Activated CD4-positive, alpha-beta T cell treated with anti-CD3 and anti-CD28 coated beads, Interleukin-2, amount 10 ng/mL, durations not matched to agents 7 days and 5 days (primary cell): Measurements from ENCODE around the gene A3GALT2. TPM values are rescaled to one million over a fixed set of nuclear protein-coding genes. Genes with fewer than 3 reads are reported as not detected.
A peak's percentile ranks its signal among the peaks of the same experiment; 100 is the strongest.

ENCODE experiments used
- CTCF ChIA-PET: fragments of 350-600 bp; sonication (Branson Sonifier 250); formaldehyde crosslinking; loops from one replicate; lab custom pipeline; 2021; ENCODE audit warnings: antibody characterized with exemption; lab: Charles Lee
- POLR2A ChIA-PET: fragments of 350-600 bp; sonication (Branson Sonifier 250); formaldehyde crosslinking; loops from one replicate; lab custom pipeline; 2021; ENCODE audit warnings: antibody characterized with exemption; lab: Charles Lee
- DNase-seq: peaks from one replicate; pipeline ENCODE4 v3.0.0-alpha.2; 2020
- H3K27ac Mint-ChIP-seq: one replicate; pipeline ENCODE4 v1.8.0; 2021; ENCODE audit warnings: mild to moderate bottlenecking, moderate library complexity, mixed read lengths
- H3K27me3 Mint-ChIP-seq: one replicate; pipeline ENCODE4 v1.8.0; 2021; ENCODE audit warnings: mixed read lengths
- H3K36me3 Mint-ChIP-seq: one replicate; pipeline ENCODE4 v1.8.0; 2021; ENCODE audit warnings: low read depth, mixed read lengths
- H3K4me1 Mint-ChIP-seq: one replicate; pipeline ENCODE4 v1.8.0; 2021; ENCODE audit warnings: mixed read lengths
- H3K4me3 Mint-ChIP-seq: one replicate; pipeline ENCODE4 v1.8.0; 2021; ENCODE audit warnings: mild to moderate bottlenecking, moderate library complexity, mixed read lengths
- H3K9me3 Mint-ChIP-seq: one replicate; pipeline ENCODE4 v1.8.0; 2021; ENCODE audit warnings: mixed read lengths
- total RNA-seq, 2 experiments: library from RNA; stranded (reverse); gene quantifications; one replicate each; pipeline ENCODE4 v1.2.3, GENCODE V29; 2021

Gene A3GALT2
- total RNA-seq = not detected

DNA sequence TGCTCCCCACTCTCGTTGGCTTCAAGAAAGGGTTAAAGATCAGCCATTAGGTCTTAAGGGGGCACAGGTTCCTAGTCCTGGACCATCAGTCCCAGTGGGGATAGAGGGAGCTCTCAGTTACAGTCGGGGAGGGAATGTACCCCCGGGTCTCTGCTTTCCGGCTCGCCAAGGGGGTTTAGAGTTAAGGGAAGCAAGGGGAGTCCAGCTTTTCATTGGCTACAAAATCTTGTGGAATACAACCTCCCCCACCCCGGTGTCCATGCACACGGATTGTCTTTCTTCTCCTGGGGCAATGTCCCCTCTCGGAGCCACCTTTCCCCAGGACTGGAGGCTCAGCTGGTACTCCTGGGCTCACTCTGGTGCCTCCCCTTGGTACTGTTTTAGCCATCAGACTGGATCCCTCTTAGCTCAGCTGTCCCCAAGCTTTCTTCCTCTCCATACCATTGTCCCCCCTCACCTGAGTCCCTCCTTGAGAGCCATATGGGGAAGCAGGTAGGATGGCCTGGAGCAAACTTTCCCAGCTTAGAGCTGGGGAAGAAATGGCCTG is at the start of gene A3GALT2:
Gene A3GALT2, minus strand, starts transcription at position 480 of the 547 bp plus-strand sequence. Its CDS starts 0 bp downstream, at position 480.
- POLR2A ChIA-PET = no interaction called here
- CTCF ChIA-PET = interaction anchor here (2.7 kb wide), 1 partner anchor 25 kb away, joined by 9 read pairs; no protein-coding TSS in a partner anchor
- no peak within 1 kb of the TSS for H3K4me3 Mint-ChIP-seq
- no peaks in the 10 kb centered on the region for H3K9me3 Mint-ChIP-seq
- no peak for DNase-seq
- H3K27ac Mint-ChIP-seq = no peak within 1 kb of the TSS
- H3K27me3 Mint-ChIP-seq = peaks cover 13% of the 10 kb centered on the region
- H3K4me1 Mint-ChIP-seq = no peaks in the 10 kb centered on the region
- peaks cover 11% of the 10 kb centered on the region for H3K36me3 Mint-ChIP-seq

DNA sequence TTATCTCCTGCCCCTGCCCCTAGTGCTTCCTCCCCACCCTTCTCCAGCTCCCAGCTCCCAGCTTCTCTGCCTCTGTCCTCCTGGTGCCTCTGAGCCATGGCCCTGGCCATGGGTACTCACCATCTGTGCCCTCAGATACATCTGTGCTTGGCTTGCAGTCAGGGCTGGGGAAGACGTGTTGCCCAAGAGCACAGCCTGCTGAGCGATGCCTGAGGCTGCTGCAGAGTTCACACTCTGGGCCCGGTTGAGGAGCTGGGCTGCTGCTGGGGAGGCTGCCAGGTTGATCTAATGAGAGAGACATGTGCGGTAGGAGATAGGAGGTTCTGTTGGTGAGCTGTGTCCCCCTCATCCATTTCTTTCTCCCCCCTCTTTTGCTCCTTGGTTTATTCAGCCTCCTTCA is 49.4 kb upstream of the A3GALT2 start:
- no peaks in the 10 kb centered on the region for H3K36me3 Mint-ChIP-seq
- H3K4me3 Mint-ChIP-seq = no peak overlapping the region
- ChIA-PET CTCF (interaction anchor here (0.6 to 2.1 kb wide), 4 partner anchors 28 to 440 kb away, joined by 3 to 5 read pairs (median 4); no protein-coding TSS in a partner anchor), POLR2A (no interaction called here)
- H3K27me3 Mint-ChIP-seq = no peaks in the 10 kb centered on the region
- no peak overlapping the region for H3K27ac Mint-ChIP-seq
- no peak for DNase-seq
- peaks cover 2% of the 10 kb centered on the region for H3K4me1 Mint-ChIP-seq
- H3K9me3 Mint-ChIP-seq = no peaks in the 10 kb centered on the region

DNA sequence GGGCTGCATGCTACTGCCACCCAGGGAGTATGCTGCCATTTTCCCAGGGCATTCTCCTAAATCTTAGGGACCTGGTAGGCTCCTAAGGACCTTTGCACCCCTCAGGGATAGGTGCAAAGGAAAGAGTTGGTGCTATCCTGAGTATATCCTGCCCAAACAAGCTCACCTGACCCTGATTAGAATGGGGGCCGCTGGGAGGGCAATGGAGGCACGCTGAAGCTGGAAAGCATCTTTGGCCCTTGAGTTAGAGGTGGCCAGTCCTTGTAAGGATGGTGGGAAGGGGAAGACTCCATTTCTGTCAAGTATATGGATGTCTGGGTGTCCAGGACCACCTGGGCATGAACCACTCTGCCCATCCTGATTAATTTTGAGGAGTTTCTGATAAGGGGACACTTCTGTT is 48.9 kb upstream of the A3GALT2 start:
- DNase-seq = no peak
- H3K36me3 Mint-ChIP-seq = no peaks in the 10 kb centered on the region
- POLR2A ChIA-PET = no interaction called here
- H3K4me3 Mint-ChIP-seq = no peak overlapping the region
- peaks cover 2% of the 10 kb centered on the region for H3K4me1 Mint-ChIP-seq
- CTCF ChIA-PET = interaction anchor here (0.6 to 2.1 kb wide), 5 partner anchors 9 to 440 kb away, joined by 3 to 5 read pairs (median 3); no protein-coding TSS in a partner anchor
- no peaks in the 10 kb centered on the region for H3K27me3 Mint-ChIP-seq
- no peak overlapping the region for H3K27ac Mint-ChIP-seq
- H3K9me3 Mint-ChIP-seq = no peaks in the 10 kb centered on the region

DNA sequence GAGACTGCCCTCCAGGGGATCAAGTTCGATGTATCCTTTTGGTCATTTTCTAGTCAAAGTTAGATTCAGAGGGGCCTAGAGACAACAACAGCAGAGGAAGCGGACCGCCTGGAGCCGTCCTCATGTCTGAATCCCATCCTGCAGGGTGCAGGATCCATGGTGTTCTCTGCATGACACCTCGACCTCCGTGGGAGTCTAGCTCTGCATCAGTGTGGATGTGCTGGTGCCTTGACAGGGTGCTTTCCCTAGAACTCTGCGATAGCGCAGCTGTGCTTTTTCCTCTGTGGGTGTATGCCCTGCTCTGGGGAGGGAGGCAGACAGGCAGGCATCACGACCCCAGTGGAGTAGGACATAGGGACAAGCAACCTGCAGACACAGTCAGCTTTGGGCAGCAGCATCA is 48.2 kb upstream of the A3GALT2 start:
- POLR2A ChIA-PET = no interaction called here
- CTCF ChIA-PET = interaction anchor here (0.8 to 1.3 kb wide), 4 partner anchors 9 to 289 kb away, joined by 3 read pairs; no protein-coding TSS in a partner anchor
- no peak overlapping the region for H3K27ac Mint-ChIP-seq

DNA sequence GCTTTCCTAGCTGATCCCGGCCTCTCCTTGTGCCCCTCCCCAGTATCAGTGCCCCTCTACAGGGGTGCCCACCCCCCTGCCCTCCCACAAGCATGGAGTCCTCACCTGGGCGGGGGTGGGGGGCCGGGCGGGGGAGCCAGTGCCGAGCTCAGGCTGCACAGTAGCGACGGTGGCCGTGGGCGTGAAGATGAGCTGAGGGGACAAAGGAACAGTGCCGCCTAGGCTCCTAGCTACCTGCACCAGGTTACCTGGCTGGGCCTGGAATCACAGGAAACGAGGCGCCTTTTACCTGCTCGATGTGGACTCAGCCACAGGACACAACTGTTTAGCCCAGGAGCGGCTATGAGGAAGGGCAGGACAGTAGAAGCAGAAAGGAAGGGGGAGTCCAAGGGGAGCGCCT is 47.5 kb upstream of the A3GALT2 start:
- peaks cover 2% of the 10 kb centered on the region for H3K4me1 Mint-ChIP-seq
- H3K4me3 Mint-ChIP-seq = no peak overlapping the region
- ChIA-PET POLR2A (no interaction called here), CTCF (interaction anchor here (0.8 to 1.0 kb wide), 2 partner anchors 22 to 288 kb away, joined by 3 read pairs; no protein-coding TSS in a partner anchor)
- H3K27me3 Mint-ChIP-seq = no peaks in the 10 kb centered on the region
- H3K27ac Mint-ChIP-seq = no peak overlapping the region
- H3K9me3 Mint-ChIP-seq = no peaks in the 10 kb centered on the region
- H3K36me3 Mint-ChIP-seq = no peaks in the 10 kb centered on the region
- no peak for DNase-seq

More for the DNA sequence above, 48.2 kb upstream of the A3GALT2 start:
- Mint-ChIP-seq H3K36me3 (no peaks in the 10 kb centered on the region), H3K4me3 (no peak overlapping the region), H3K4me1 (peaks cover 2% of the 10 kb centered on the region), H3K9me3 (no peaks in the 10 kb centered on the region), H3K27me3 (no peaks in the 10 kb centered on the region)
- DNase-seq = no peak

DNA sequence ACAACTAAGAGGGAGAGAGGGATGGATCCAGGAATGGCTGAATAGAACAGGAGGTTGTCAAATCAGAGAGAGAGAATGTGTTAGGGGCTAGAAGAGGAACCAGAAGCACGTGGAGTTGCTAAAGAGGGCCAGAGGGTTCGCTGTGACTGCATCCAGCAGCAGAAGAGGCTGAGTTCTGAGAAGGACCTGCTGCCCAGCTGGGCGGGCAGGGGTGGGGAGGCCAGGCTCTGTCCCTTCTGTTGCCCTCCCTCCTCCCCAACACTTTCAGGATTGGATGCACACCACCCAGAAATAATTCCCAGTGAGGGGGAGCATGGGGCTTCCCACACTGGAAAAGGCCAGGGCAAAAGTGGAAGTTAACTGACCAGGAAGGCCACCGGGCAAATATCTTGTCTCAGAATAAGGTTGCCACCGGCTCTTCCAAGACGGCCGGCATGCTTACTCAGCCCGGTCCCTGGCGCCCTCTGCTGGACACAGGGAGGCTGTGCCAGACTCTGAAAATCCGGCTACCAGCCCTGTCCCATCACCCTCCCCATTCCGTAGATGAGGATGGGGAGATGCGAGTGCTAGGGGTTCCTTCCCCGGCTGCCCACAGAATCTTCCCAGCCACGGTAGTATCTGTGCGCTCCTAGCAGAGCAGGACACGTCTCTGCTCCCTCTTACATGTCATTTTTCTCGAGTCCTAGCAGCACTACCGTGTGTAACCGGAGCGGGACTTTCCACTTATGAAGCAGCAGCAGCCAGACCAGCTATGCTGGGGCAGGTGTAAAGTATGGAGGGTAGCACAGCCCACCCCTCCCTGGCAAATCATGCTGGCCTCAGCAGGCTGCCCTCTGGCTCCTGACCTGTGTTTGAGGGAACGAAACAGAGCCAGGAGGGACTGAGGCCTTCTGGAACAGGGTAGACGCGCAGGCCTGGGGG is 46.8 kb upstream of the A3GALT2 start:
- peak; percentile 89 for DNase-seq
- ChIA-PET POLR2A (no interaction called here), CTCF (interaction anchor here (0.8 to 2.0 kb wide), 6 partner anchors 10 to 288 kb away, joined by 3 to 8 read pairs (median 3); no protein-coding TSS in a partner anchor)
- Mint-ChIP-seq H3K9me3 (no peaks in the 10 kb centered on the region), H3K4me1 (peaks cover 2% of the 10 kb centered on the region), H3K4me3 (no peak overlapping the region), H3K27ac (no peak overlapping the region), H3K27me3 (no peaks in the 10 kb centered on the region), H3K36me3 (no peaks in the 10 kb centered on the region)

DNA sequence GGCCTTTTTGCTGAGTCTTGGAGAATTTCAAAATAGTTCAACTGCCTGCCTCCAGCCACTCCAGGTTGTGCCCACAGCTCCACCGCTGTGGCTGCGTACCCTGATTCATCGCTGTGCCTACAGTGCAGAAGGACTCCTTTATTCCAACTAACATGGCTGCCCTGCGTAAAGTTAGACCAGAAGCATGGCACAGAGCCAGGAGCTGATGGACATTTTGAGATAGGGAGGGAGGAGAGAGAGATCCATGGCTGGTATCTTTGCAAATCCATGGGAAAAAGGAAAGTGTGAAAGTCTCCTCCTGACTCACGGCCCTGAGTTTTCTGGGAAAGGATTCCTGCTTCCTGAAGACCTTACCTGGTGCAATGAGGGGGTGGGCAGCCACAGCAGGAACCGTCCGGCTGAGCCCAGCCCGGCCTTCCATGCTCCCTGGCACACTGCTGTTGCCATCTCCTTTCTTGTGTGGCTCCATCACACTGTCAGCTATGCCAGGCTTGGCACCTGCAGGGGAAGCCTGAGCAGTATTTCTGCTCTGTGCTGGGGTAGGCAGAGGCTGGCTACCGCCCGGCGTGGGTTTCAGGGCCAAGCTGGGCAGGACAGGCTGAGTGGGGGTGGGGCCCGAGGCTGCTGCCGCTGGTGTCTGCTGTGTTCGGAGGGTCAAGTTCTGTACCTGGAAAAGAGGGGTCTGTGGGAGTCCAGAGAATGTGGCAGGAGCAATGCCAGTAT is 46.0 kb upstream of the A3GALT2 start:
- H3K36me3 Mint-ChIP-seq = no peaks in the 10 kb centered on the region
- H3K9me3 Mint-ChIP-seq = no peaks in the 10 kb centered on the region
- ChIA-PET POLR2A (no interaction called here), CTCF (interaction anchor here (0.6 to 2.0 kb wide), 5 partner anchors 9 to 89 kb away, joined by 3 to 8 read pairs (median 4); no protein-coding TSS in a partner anchor)
- H3K27me3 Mint-ChIP-seq = no peaks in the 10 kb centered on the region
- H3K4me3 Mint-ChIP-seq = no peak overlapping the region
- H3K27ac Mint-ChIP-seq = no peak overlapping the region
- DNase-seq = no peak
- peaks cover 3% of the 10 kb centered on the region for H3K4me1 Mint-ChIP-seq

DNA sequence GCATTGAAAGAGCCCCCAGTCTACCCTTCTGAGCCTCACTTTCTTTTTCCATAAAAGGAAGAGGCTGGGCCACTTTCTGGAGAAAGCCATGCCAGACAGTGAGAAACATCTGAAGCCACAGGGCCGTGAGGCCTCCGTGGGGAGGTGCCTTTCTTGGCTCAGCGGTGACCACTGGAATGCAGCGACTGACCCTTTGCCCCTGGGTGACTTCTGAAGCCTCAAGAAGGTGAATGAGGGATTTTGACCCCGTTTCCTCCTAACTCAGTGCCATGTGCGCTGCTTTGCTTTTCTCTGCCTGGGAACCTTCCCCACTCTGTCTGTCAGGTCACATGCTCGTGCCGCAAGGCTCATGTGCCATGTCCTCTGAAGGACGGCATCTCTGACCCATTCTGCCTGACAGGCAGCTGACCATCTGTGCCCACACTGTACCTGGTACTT is 44.7 kb upstream of the A3GALT2 start:
- DNase-seq = no peak
- POLR2A ChIA-PET = no interaction called here
- CTCF ChIA-PET = no interaction called here
- no peaks in the 10 kb centered on the region for H3K27me3 Mint-ChIP-seq
- no peak overlapping the region for H3K4me3 Mint-ChIP-seq
- H3K27ac Mint-ChIP-seq = no peak overlapping the region
- no peaks in the 10 kb centered on the region for H3K9me3 Mint-ChIP-seq
- H3K4me1 Mint-ChIP-seq = peaks cover 10% of the 10 kb centered on the region
- no peaks in the 10 kb centered on the region for H3K36me3 Mint-ChIP-seq

DNA sequence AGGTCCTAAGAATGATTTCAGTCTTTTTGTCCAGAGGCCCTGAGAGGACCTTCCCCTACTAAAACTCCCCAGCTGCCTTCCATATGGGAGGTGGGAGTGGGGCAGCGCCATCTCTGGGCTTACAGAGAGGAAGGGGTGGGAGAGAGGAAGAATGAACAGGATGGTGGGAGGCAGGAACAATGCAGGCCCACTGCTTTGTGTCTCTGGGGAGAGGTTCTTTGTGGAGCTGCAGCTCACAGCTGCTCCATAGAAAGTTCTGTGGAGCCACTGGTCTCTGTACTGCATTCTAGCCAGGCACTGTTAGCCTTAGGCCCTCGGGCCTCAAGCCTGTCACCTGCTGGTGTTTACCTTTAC is 43.6 kb upstream of the A3GALT2 start:
- Mint-ChIP-seq H3K9me3 (no peaks in the 10 kb centered on the region), H3K27ac (no peak overlapping the region), H3K36me3 (no peaks in the 10 kb centered on the region), H3K4me1 (peaks cover 10% of the 10 kb centered on the region), H3K4me3 (no peak overlapping the region), H3K27me3 (no peaks in the 10 kb centered on the region)
- CTCF ChIA-PET = interaction anchor here (1.2 kb wide), 1 partner anchor 28 kb away, joined by 3 read pairs; no protein-coding TSS in a partner anchor
- POLR2A ChIA-PET = no interaction called here
- no peak for DNase-seq

DNA sequence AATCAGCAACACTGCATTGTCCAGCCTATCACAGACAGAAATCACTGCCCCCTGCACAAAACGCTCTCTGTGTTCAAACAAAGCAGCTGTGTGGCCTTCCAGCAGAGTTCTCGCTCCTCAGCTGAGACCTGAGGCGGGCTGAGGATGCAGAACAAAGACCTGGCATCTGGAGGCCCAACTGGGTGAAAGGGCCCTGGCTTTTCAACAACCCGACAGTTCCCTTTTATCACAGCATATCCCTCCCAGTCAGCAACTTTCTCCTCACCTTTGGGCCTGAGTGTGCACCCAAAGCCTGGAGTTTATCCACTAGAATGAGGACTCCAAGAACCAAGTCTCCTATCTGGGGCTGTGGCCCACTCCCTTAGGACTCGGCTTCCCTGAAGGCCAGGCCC is 42.6 kb upstream of the A3GALT2 start:
- POLR2A ChIA-PET = no interaction called here

DNA sequence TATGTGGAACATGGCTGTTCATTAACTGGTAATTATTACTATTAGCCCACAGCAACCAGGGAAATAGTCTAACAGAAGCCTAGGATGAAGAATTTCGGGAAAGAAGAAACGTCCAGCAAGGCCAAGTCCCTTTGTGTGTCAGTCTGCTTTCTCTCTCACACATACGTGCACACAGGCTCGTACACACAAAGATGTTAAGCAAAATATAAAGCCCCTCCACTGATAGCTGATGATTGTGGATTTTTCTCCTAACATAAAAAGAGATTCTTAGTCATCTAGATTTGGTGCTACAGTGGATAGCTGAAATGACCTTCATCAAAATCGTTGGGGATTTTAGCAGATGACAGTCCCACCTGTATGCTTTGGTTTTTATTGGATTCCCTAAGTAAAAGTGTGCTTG is 42.1 kb upstream of the A3GALT2 start:
- H3K4me1 Mint-ChIP-seq = peaks cover 10% of the 10 kb centered on the region
- ChIA-PET POLR2A (no interaction called here), CTCF (interaction anchor here (0.5 to 1.4 kb wide), 2 partner anchors 17 to 20 kb away, joined by 3 to 7 read pairs; no protein-coding TSS in a partner anchor)
- no peak overlapping the region for H3K4me3 Mint-ChIP-seq
- H3K36me3 Mint-ChIP-seq = no peaks in the 10 kb centered on the region
- no peak overlapping the region for H3K27ac Mint-ChIP-seq
- H3K27me3 Mint-ChIP-seq = no peaks in the 10 kb centered on the region
- no peaks in the 10 kb centered on the region for H3K9me3 Mint-ChIP-seq
- DNase-seq = no peak

More for the DNA sequence above, 42.6 kb upstream of the A3GALT2 start:
- H3K36me3 Mint-ChIP-seq = no peaks in the 10 kb centered on the region
- CTCF ChIA-PET = interaction anchor here (0.5 to 1.4 kb wide), 3 partner anchors 16 to 464 kb away, joined by 3 to 7 read pairs (median 4); no protein-coding TSS in a partner anchor
- H3K4me1 Mint-ChIP-seq = peaks cover 10% of the 10 kb centered on the region
- H3K27ac Mint-ChIP-seq = no peak overlapping the region
- DNase-seq = no peak
- H3K27me3 Mint-ChIP-seq = no peaks in the 10 kb centered on the region
- no peaks in the 10 kb centered on the region for H3K9me3 Mint-ChIP-seq
- H3K4me3 Mint-ChIP-seq = no peak overlapping the region

DNA sequence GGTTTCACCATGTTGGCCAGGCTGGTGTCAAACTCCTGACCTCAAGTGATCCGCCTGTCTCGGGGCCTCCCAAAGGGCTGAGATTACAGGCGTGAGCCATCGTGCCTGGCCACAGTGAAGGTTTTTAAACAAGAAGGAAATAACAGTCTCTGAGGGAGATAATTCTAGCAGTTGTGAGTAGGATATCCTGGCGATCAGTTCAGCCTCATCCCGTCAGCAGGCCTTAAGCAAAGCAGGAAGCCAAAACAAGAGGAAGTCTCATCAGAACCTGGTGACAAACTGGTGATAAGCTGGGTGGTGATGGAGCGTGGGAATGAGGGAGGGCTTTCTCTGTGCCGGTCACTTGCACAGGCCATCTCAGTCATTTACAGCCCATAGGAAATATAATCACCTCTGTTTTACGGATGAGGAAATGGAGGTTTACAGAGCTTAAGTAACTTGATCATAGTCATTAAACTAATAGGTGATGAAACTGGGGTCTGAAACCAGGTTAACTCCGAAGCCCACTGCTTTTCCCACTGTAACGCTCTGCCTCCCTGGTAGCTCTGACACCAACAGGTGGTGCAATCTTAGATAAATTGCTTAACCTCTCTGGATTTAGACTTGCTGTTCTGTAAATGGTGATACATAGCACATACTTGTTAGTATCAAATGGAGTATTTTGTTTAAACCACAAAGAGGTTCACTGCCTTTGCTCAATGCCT is 40.8 kb upstream of the A3GALT2 start:
- H3K4me3 Mint-ChIP-seq = no peak overlapping the region

More for the DNA sequence above, 40.8 kb upstream of the A3GALT2 start:
- POLR2A ChIA-PET = interaction anchor here (0.5 kb wide), 1 partner anchor 136 kb away, joined by 3 read pairs; no protein-coding TSS in a partner anchor
- H3K9me3 Mint-ChIP-seq = no peaks in the 10 kb centered on the region
- peaks cover 7% of the 10 kb centered on the region for H3K4me1 Mint-ChIP-seq
- no peaks in the 10 kb centered on the region for H3K36me3 Mint-ChIP-seq
- no peak for DNase-seq
- no peaks in the 10 kb centered on the region for H3K27me3 Mint-ChIP-seq
- CTCF ChIA-PET = interaction anchor here (1.3 kb wide), 1 partner anchor 66 kb away, joined by 3 read pairs; no protein-coding TSS in a partner anchor
- no peak overlapping the region for H3K27ac Mint-ChIP-seq
